Measurements from ENCODE around the gene LTBP1. TPM values are rescaled to one million over a fixed set of nuclear protein-coding genes. Genes with fewer than 3 reads are reported as not detected.

Gene LTBP1
- total and polyA plus RNA-seq, 11 donors = 23.5 to 150 (median 102) TPM

GRCh38 chr2:32986480-32986879, 39.7 kb downstream of the LTBP1 start:
- intact Hi-C loops (cut with DNase I) = no loop called here
- DNase-seq (no peak), ATAC-seq (no peak)
- 93 to 99% (median 96%) methylated on average over 4 of the region's 4 CpGs for WGBS, 4 donors
- H3K27me3 ChIP-seq = no peaks in the 10 kb centered on the region
- no peak overlapping the region for H3K4me3 ChIP-seq
- no peaks in the 10 kb centered on the region for H3K36me3 ChIP-seq
- TF ChIP-seq POLR2A (IDR thresholded peaks at IDR 0.05) = no peak
- no peak for TF ChIP-seq CTCF (IDR thresholded peaks at IDR 0.05)
- H3K4me1 ChIP-seq = peaks cover 0 to 6% (median 0%) of the 10 kb centered on the region in 12 donors
- H3K27ac ChIP-seq = no peak overlapping the region
- H3K9me3 ChIP-seq = peaks cover 0 to 6% (median 0%) of the 10 kb centered on the region in 12 donors

- no peak for TF ChIP-seq CTCF (IDR thresholded peaks at IDR 0.05)
- no peak for TF ChIP-seq POLR2A (IDR thresholded peaks at IDR 0.05)
- intact Hi-C loops (cut with DNase I) = no loop called here
- H3K9me3 ChIP-seq = peaks cover 0 to 6% (median 0%) of the 10 kb centered on the region in 12 donors
- no peak overlapping the region for H3K4me3 ChIP-seq
- 82 to 92% (median 89%) methylated on average over 3 of the region's 3 CpGs for WGBS, 4 donors
- peaks cover 0 to 24% (median 0%) of the 10 kb centered on the region in 12 donors for H3K4me1 ChIP-seq
- no peaks in the 10 kb centered on the region for H3K27me3 ChIP-seq
- no peaks in the 10 kb centered on the region for H3K36me3 ChIP-seq
- DNase-seq (no peak), ATAC-seq (no peak)
- no peak overlapping the region for H3K27ac ChIP-seq
Measured at GRCh38 chr2:32988525-32988924, 41.8 kb downstream of the LTBP1 start.

- WGBS, 4 donors = 0 to 42% (median 0%) methylated on average over 1 of the region's 1 CpG
- H3K4me3 ChIP-seq = no peak overlapping the region
- H3K9me3 ChIP-seq = peaks cover 0 to 6% (median 0%) of the 10 kb centered on the region in 12 donors
- ATAC-seq (no peak), DNase-seq (no peak)
- H3K27me3 ChIP-seq = no peaks in the 10 kb centered on the region
- peaks cover 0 to 26% (median 0%) of the 10 kb centered on the region in 12 donors for H3K4me1 ChIP-seq
- intact Hi-C loops (cut with DNase I) = no loop called here
- TF ChIP-seq CTCF (IDR thresholded peaks at IDR 0.05) = no peak
- no peak for TF ChIP-seq POLR2A (IDR thresholded peaks at IDR 0.05)
- no peak overlapping the region for H3K27ac ChIP-seq
- no peaks in the 10 kb centered on the region for H3K36me3 ChIP-seq
Measured at GRCh38 chr2:32990556-32990955, 43.8 kb downstream of the LTBP1 start.

GRCh38 chr2:32991091-32991845, 44.5 kb downstream of the LTBP1 start:
- 84 to 95% (median 89%) methylated on average over 6 of the region's 6 CpGs for WGBS, 4 donors
- Histone ChIP-seq H3K27ac (no peak overlapping the region), H3K4me1 (peaks cover 0 to 26% (median 0%) of the 10 kb centered on the region in 12 donors), H3K9me3 (peaks cover 0 to 6% (median 0%) of the 10 kb centered on the region in 12 donors), H3K4me3 (no peak overlapping the region), H3K27me3 (no peaks in the 10 kb centered on the region), H3K36me3 (no peaks in the 10 kb centered on the region)
- TF ChIP-seq CTCF (IDR thresholded peaks at IDR 0.05) = no peak
- TF ChIP-seq POLR2A (IDR thresholded peaks at IDR 0.05) = no peak
- no peak for DNase-seq
- ATAC-seq = no peak
- intact Hi-C loops (cut with DNase I) = no loop called here
